Endothelial cell of umbilical vein (primary cell): ENCODE results near the gene PEX5L. TPM values are rescaled to one million over a fixed set of nuclear protein-coding genes. Genes with fewer than 3 reads are reported as not detected.

Experiments used
- BruUV-seq: library from RNA; stranded (reverse); fragments of 400-500 nt; replicated peaks from 2 replicates; lab custom pipeline; 2021; lab: Mats Ljungman, UMichigan
- CTCF ChIA-PET: fragments of 300-600, 350-600 bp; sonication (Branson Sonifier 250); formaldehyde crosslinking; loops from one replicate; lab custom pipeline; 2021; ENCODE audit warnings: antibody characterized with exemption, inconsistent platforms; lab: Charles Lee
- POLR2A ChIA-PET: fragments of 300-600, 350-600 bp; sonication (Branson Sonifier 250); formaldehyde crosslinking; loops from one replicate; lab custom pipeline; 2021; ENCODE audit warnings: antibody characterized with exemption, inconsistent platforms; lab: Charles Lee
- DNase-seq: peaks from one replicate; pipeline ENCODE4 v3.0.0-alpha.2; 2011; ENCODE audit warnings: low read depth, low spot score
- FAIRE-seq: peaks from 2 replicates; lab custom pipeline; 2011; peaks lifted over from hg19 to GRCh38; lab: Jason Lieb, UNC
- H2AFZ ChIP-seq: 2 replicates; pipeline ENCODE4 v1.6.0; 2012; ENCODE audit warnings: low read depth, low read length, control low read depth, inconsistent platforms
- H3K27ac ChIP-seq: 2 replicates; pipeline ENCODE4 v1.5.1; 2011; ENCODE audit warnings: low read depth, mild to moderate bottlenecking, control low read depth, low read length, moderate library complexity; ENCODE audit not compliant: insufficient read depth
- H3K27me3 ChIP-seq, 2 experiments: 2 replicates each; pipeline versions ENCODE4 v1.6.0 to v1.6.1; 2011; ENCODE audit warnings: low read length in 2 of 2, mixed read lengths in 1 of 2; ENCODE audit not compliant: control insufficient read depth in 2 of 2, insufficient read depth in 2 of 2
- H3K36me3 ChIP-seq, 2 experiments: 2 replicates in 1 of 2; 3 replicates in 1 of 2; pipeline ENCODE4 v1.5.1; 2011; ENCODE audit warnings: low read length in 2 of 2, mild to moderate bottlenecking in 1 of 2, moderate library complexity in 1 of 2; ENCODE audit not compliant: control insufficient read depth in 2 of 2, insufficient read depth in 2 of 2; ENCODE audit errors: extremely low read depth in 1 of 2
- H3K4me1 ChIP-seq: 3 replicates; pipeline ENCODE4 v1.5.1; 2011; ENCODE audit warnings: mild to moderate bottlenecking, low read length; ENCODE audit not compliant: control insufficient read depth, insufficient read depth; ENCODE audit errors: extremely low read depth
- H3K4me2 ChIP-seq: 2 replicates; pipeline ENCODE4 v1.6.1; 2011; ENCODE audit warnings: low read length, control low read depth, mixed read lengths; ENCODE audit not compliant: insufficient read depth
- H3K4me3 ChIP-seq, 3 experiments: fragments of 200-600 bp in 1 of 3; sonication (generic), shearing (Covaris generic) in 1 of 3; replicated peaks in 1 of 3; 2 replicates each; pipeline ENCODE4 v1.5.1; 2011 to 2016; ENCODE audit warnings: control low read depth in 3 of 3, low read length in 3 of 3, mild to moderate bottlenecking in 2 of 3, inconsistent platforms in 1 of 3, low read depth in 1 of 3, moderate library complexity in 1 of 3; ENCODE audit not compliant: insufficient read depth in 1 of 3
- H3K79me2 ChIP-seq: 2 replicates; pipeline ENCODE4 v1.6.0; 2012; ENCODE audit warnings: low read length, inconsistent platforms; ENCODE audit not compliant: control insufficient read depth, insufficient read depth
- H3K9ac ChIP-seq: replicated peaks from 2 replicates; pipeline ENCODE3; 2011; ENCODE audit warnings: low read length, control low read depth; ENCODE audit not compliant: insufficient read depth; ENCODE audit errors: extremely low read depth
- H3K9me1 ChIP-seq: replicated peaks from 3 replicates; pipeline ENCODE4 v1.6.0; 2011; ENCODE audit warnings: mild to moderate bottlenecking, low read length; ENCODE audit not compliant: control insufficient read depth, insufficient read depth; ENCODE audit errors: extremely low read depth
- H3K9me3 ChIP-seq: replicated peaks from 2 replicates; pipeline ENCODE4 v1.5.1; 2012; ENCODE audit warnings: low read length, inconsistent platforms; ENCODE audit not compliant: control insufficient read depth, insufficient read depth
- H4K20me1 ChIP-seq: replicated peaks from 2 replicates; pipeline ENCODE3; 2011; ENCODE audit warnings: mild to moderate bottlenecking, low read length; ENCODE audit not compliant: control insufficient read depth, insufficient read depth; ENCODE audit errors: extremely low read depth
- CTCF ChIP-seq, 2 donors: IDR thresholded peaks; 1 replicate in 1 of 2; 2 replicates in 1 of 2; pipeline ENCODE4 v1.5.1; 2011; ENCODE audit warnings: low read length in 2 of 2, mild to moderate bottlenecking in 2 of 2, moderate library complexity in 2 of 2, control low read depth in 1 of 2, inconsistent platforms in 1 of 2, low read depth in 1 of 2; ENCODE audit not compliant: insufficient read depth in 1 of 2; ENCODE audit errors: extremely low read depth in 1 of 2
- EZH2 ChIP-seq: IDR thresholded peaks from 2 replicates; pipeline ENCODE4 v1.6.1; 2012; ENCODE audit warnings: borderline replicate concordance, low read depth, mild to moderate bottlenecking, moderate library complexity, low read length, inconsistent platforms; ENCODE audit not compliant: severe bottlenecking
- FOS ChIP-seq: IDR thresholded peaks from 2 replicates; pipeline ENCODE4 v1.6.1; 2011; ENCODE audit warnings: mild to moderate bottlenecking, low read length, moderate library complexity, borderline replicate concordance; ENCODE audit not compliant: insufficient read depth
- GATA2 ChIP-seq: IDR thresholded peaks from 2 replicates; pipeline ENCODE4 v1.7.0; 2011; ENCODE audit warnings: low read depth, mild to moderate bottlenecking, moderate library complexity, mixed read lengths, low read length; ENCODE audit not compliant: insufficient read length, insufficient read depth
- JUN ChIP-seq: IDR thresholded peaks from 2 replicates; pipeline ENCODE4 v1.6.1; 2011; ENCODE audit warnings: borderline replicate concordance, low read depth; ENCODE audit not compliant: insufficient read length, insufficient read depth
- MYC ChIP-seq: IDR thresholded peaks from one replicate; pipeline ENCODE4 v1.6.1; 2011; ENCODE audit warnings: mild to moderate bottlenecking, low read depth, low read length
- POLR2A ChIP-seq: IDR thresholded peaks from 2 replicates; pipeline ENCODE4 v1.6.1; 2012; ENCODE audit warnings: low read depth, mild to moderate bottlenecking, control low read depth, low read length
- POLR2AphosphoS5 ChIP-seq: IDR thresholded peaks from 2 replicates; pipeline ENCODE4 v1.6.1; 2012; ENCODE audit warnings: low read depth, mild to moderate bottlenecking, control low read depth, low read length, moderate library complexity; ENCODE audit not compliant: insufficient read depth
- dilution Hi-C: fragments of 300-500 bp; cut with MboI; formaldehyde crosslinking; loops from one replicate; pipeline ENCODE4 v1.15.0; 2019; ENCODE audit warnings: low sequenced_read_pairs; ENCODE audit not compliant: extremely low pct_ligation_motif_present
- intact Hi-C: fragments of 100-400 bp; cut with micrococcal nuclease; formaldehyde crosslinking; loops from one replicate; pipeline ENCODE4 v1.10.0; 2022
- polyA plus RNA-seq, 4 experiments: library from polyadenylated mRNA; depleted of rRNA in 3 of 4; stranded (reverse) in 3 of 4; unstranded in 1 of 4; fragments of >200 nt; gene quantifications; 2 replicates each; pipeline versions ENCODE4 v1.2.1 to v1.2.3, GENCODE V29; 2011 to 2012; ENCODE audit warnings: missing spikeins in 1 of 4
- total RNA-seq: library from RNA; stranded (reverse); gene quantifications from 2 replicates; pipeline ENCODE4 v1.2.3, GENCODE V29; 2021
- TF ChIP-seq, protein P1 (sequence below): IDR thresholded peaks from 2 replicates; pipeline ENCODE4 v1.6.1; 2011; ENCODE audit not compliant: insufficient read depth, insufficient read length

PEX5L gene
- total and polyA plus RNA-seq, 2 donors (not counting 3 experiments of a cell fraction or from before 2014, with no cell fraction given) = not detected

DNA sequence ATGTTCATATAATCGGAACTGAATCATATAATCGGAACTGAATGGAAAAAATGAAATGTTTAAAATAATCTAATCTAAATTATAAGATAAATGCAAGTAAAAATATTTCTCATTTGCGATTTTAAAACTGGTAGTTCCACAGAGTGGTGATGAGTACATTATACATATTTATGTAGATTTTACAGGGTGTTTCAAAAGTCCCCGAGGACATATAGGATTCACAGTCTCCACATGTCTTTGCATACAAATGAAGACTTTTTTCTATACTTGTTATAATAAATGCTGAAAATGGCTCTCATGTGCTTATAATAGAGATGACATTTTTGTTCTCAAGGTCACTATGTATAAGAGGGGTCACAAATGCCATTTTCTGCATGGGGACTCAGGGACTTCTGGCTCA lies 139.5 kb downstream of the PEX5L start:
- BruUV-seq = no TSS peak
- intact Hi-C loops = no loop called here
- Histone ChIP-seq H3K4me2 (no peak overlapping the region), H3K9me3 (no peaks in the 10 kb centered on the region), H3K27ac (no peak overlapping the region), H3K4me1 (no peaks in the 10 kb centered on the region), H3K36me3 (no peaks in the 10 kb centered on the region), H2AFZ (no peak overlapping the region), H4K20me1 (no peaks in the 10 kb centered on the region), H3K9me1 (no peaks in the 10 kb centered on the region), H3K9ac (no peak overlapping the region), H3K79me2 (no peaks in the 10 kb centered on the region), H3K4me3 (no peak overlapping the region), H3K27me3 (peaks cover 3 to 4% of the 10 kb centered on the region in 2 experiments)
- dilution Hi-C loops = no loop called here
- no peak for DNase-seq
- FAIRE-seq = no peak
- ChIA-PET CTCF (interaction anchor here (0.8 to 1.3 kb wide), 2 partner anchors 10 to 32 kb away, joined by 3 read pairs; no protein-coding TSS in a partner anchor), POLR2A (no interaction called here)
- TF ChIP-seq GATA2 (no peak), POLR2AphosphoS5 (no peak), EZH2 (no peak), JUN (no peak), POLR2A (no peak), CTCF (IDR thresholded peaks at IDR 0.05; ENCODE audit: extremely low read depth in 1 of 2, insufficient read depth in 1 of 2, low read depth in 1 of 2, low read length in 2 of 2) (no peak), FOS (no peak), MYC (no peak)
- TF ChIP-seq, protein P1, sequence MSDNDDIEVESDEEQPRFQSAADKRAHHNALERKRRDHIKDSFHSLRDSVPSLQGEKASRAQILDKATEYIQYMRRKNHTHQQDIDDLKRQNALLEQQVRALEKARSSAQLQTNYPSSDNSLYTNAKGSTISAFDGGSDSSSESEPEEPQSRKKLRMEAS = no peak
